Esophagus squamous epithelium (tissue), 4 donors: Measurements from ENCODE around the gene PANK4.

ENCODE experiments used
- POLR2A ChIP-seq, 4 donors: fragments of 450-650 bp; IDR thresholded peaks; one replicate each; pipeline ENCODE4 v1.6.1; 2017; ENCODE audit warnings: antibody characterized with exemption in 4 of 4, mild to moderate bottlenecking in 4 of 4, moderate library complexity in 3 of 4
- TF ChIP-seq, protein P1 (sequence below), 6 experiments: fragments of 450-650 bp in 4 of 6; fragments of 200-600 bp in 2 of 6; sonication (generic) in 2 of 6; IDR thresholded peaks; one replicate each; pipeline ENCODE4 v1.5.1; 2016 to 2019; ENCODE audit warnings: antibody characterized with exemption in 6 of 6, mild to moderate bottlenecking in 4 of 6, moderate library complexity in 4 of 6

DNA sequence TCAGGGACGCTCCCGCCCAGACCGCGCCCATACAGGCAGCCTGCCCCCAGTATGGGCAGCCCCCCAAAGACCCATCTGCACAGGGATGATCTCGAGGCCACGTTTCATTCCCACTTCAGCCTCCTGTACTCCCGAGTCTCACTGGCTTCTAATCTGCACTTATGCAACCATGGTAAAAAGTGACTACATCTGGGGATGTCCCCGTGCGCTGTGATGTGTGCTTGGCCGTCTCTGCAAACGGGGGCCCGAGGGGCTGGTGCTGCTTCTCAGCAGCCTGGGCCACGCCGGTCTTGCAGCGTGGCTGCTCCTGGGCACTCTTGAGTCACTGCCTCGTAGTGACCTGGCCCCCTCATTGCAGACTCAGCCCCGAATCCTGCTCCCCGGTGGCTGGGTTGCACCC, 67.7 kb downstream of the PANK4 start:
- TF ChIP-seq, protein P1, sequence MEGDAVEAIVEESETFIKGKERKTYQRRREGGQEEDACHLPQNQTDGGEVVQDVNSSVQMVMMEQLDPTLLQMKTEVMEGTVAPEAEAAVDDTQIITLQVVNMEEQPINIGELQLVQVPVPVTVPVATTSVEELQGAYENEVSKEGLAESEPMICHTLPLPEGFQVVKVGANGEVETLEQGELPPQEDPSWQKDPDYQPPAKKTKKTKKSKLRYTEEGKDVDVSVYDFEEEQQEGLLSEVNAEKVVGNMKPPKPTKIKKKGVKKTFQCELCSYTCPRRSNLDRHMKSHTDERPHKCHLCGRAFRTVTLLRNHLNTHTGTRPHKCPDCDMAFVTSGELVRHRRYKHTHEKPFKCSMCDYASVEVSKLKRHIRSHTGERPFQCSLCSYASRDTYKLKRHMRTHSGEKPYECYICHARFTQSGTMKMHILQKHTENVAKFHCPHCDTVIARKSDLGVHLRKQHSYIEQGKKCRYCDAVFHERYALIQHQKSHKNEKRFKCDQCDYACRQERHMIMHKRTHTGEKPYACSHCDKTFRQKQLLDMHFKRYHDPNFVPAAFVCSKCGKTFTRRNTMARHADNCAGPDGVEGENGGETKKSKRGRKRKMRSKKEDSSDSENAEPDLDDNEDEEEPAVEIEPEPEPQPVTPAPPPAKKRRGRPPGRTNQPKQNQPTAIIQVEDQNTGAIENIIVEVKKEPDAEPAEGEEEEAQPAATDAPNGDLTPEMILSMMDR (IDR thresholded peaks at IDR 0.05): no peak
- no peak for TF ChIP-seq POLR2A (IDR thresholded peaks at IDR 0.05)
